Measurements from ENCODE around the gene GIT2. TPM values are rescaled to one million over a fixed set of nuclear protein-coding genes. Genes with fewer than 3 reads are reported as not detected.
A peak's percentile ranks its signal among the peaks of the same experiment; 100 is the strongest.

Gene GIT2
- total RNA-seq, 1 donor from 2014 or later, result 89.1 TPM

- no peak for TF ChIP-seq CTCF (IDR thresholded peaks at IDR 0.05; ENCODE audit: unreplicated experiment)
- H3K4me1 Mint-ChIP-seq (ENCODE audit: unreplicated experiment), result no peaks in the 10 kb centered on the region
- no peak overlapping the region for H3K4me3 Mint-ChIP-seq (ENCODE audit: unreplicated experiment)
- peaks cover 41% of the 10 kb centered on the region for H3K36me3 Mint-ChIP-seq (ENCODE audit: low read depth, unreplicated experiment)
- no peak overlapping the region for H3K27ac Mint-ChIP-seq (ENCODE audit: unreplicated experiment)
- no peaks in the 10 kb centered on the region for H3K9me3 Mint-ChIP-seq (ENCODE audit: unreplicated experiment)
- no peak for DNase-seq (ENCODE audit: low spot score)
- peaks cover 6% of the 10 kb centered on the region for H3K27me3 Mint-ChIP-seq (ENCODE audit: unreplicated experiment)
These were observed 72.5 kb downstream of the GIT2 start for GRCh38 chr12:109923481-109924245.

- TF ChIP-seq CTCF (IDR thresholded peaks at IDR 0.05; ENCODE audit: unreplicated experiment), result no peak
- Mint-ChIP-seq H3K4me3 (ENCODE audit: unreplicated experiment) (no peak overlapping the region), H3K9me3 (ENCODE audit: unreplicated experiment) (no peaks in the 10 kb centered on the region), H3K4me1 (ENCODE audit: unreplicated experiment) (no peaks in the 10 kb centered on the region), H3K27me3 (ENCODE audit: unreplicated experiment) (peaks cover 6% of the 10 kb centered on the region), H3K36me3 (ENCODE audit: low read depth, unreplicated experiment) (peaks cover 42% of the 10 kb centered on the region), H3K27ac (ENCODE audit: unreplicated experiment) (no peak overlapping the region)
- no peak for DNase-seq (ENCODE audit: low spot score)
These were observed 73.1 kb downstream of the GIT2 start for GRCh38 chr12:109923038-109923437.

GRCh38 chr12:109921982-109922381 lies 74.2 kb downstream of the GIT2 start:
- Mint-ChIP-seq H3K27me3 (ENCODE audit: unreplicated experiment) (peaks cover 6% of the 10 kb centered on the region), H3K36me3 (ENCODE audit: low read depth, unreplicated experiment) (peaks cover 48% of the 10 kb centered on the region), H3K4me1 (ENCODE audit: unreplicated experiment) (no peaks in the 10 kb centered on the region), H3K9me3 (ENCODE audit: unreplicated experiment) (no peaks in the 10 kb centered on the region), H3K27ac (ENCODE audit: unreplicated experiment) (no peak overlapping the region), H3K4me3 (ENCODE audit: unreplicated experiment) (peak overlapping the region; percentile 44)
- DNase-seq (ENCODE audit: low spot score), result no peak
- no peak for TF ChIP-seq CTCF (IDR thresholded peaks at IDR 0.05; ENCODE audit: unreplicated experiment)

GRCh38 chr12:109920261-109920780 lies 75.8 kb downstream of the GIT2 start:
- peaks cover 64% of the 10 kb centered on the region for H3K36me3 Mint-ChIP-seq (ENCODE audit: low read depth, unreplicated experiment)
- H3K27me3 Mint-ChIP-seq (ENCODE audit: unreplicated experiment), result peaks cover 6% of the 10 kb centered on the region
- H3K4me3 Mint-ChIP-seq (ENCODE audit: unreplicated experiment), result no peak overlapping the region
- H3K9me3 Mint-ChIP-seq (ENCODE audit: unreplicated experiment), result no peaks in the 10 kb centered on the region
- peaks cover 5% of the 10 kb centered on the region for H3K4me1 Mint-ChIP-seq (ENCODE audit: unreplicated experiment)
- no peak for TF ChIP-seq CTCF (IDR thresholded peaks at IDR 0.05; ENCODE audit: unreplicated experiment)
- H3K27ac Mint-ChIP-seq (ENCODE audit: unreplicated experiment), result no peak overlapping the region
- DNase-seq (ENCODE audit: low spot score), result no peak

- no peak for TF ChIP-seq CTCF (IDR thresholded peaks at IDR 0.05; ENCODE audit: unreplicated experiment)
- peaks cover 2% of the 10 kb centered on the region for H3K27me3 Mint-ChIP-seq (ENCODE audit: unreplicated experiment)
- H3K36me3 Mint-ChIP-seq (ENCODE audit: low read depth, unreplicated experiment), result peaks cover 66% of the 10 kb centered on the region
- H3K27ac Mint-ChIP-seq (ENCODE audit: unreplicated experiment), result no peak overlapping the region
- no peak for DNase-seq (ENCODE audit: low spot score)
- H3K9me3 Mint-ChIP-seq (ENCODE audit: unreplicated experiment), result no peaks in the 10 kb centered on the region
- H3K4me3 Mint-ChIP-seq (ENCODE audit: unreplicated experiment), result no peak overlapping the region
- H3K4me1 Mint-ChIP-seq (ENCODE audit: unreplicated experiment), result peaks cover 5% of the 10 kb centered on the region
These were observed 76.7 kb downstream of the GIT2 start for GRCh38 chr12:109919456-109919855.
